T1000 (cell line): ENCODE data around the gene LASP1NB.
A peak's percentile ranks its signal among the peaks of the same experiment; 100 is the strongest.
"Not testable (repeated sequence)": the region's sequence is repeated elsewhere in the genome, so short reads cannot be mapped to it uniquely, and the experiment has no call there.

Experiments
- DNase-seq: peaks from one replicate; lab custom pipeline; 2025; ENCODE audit warnings: mixed read lengths; lab: John Stamatoyannopoulos, UW

Gene LASP1NB

DNA sequence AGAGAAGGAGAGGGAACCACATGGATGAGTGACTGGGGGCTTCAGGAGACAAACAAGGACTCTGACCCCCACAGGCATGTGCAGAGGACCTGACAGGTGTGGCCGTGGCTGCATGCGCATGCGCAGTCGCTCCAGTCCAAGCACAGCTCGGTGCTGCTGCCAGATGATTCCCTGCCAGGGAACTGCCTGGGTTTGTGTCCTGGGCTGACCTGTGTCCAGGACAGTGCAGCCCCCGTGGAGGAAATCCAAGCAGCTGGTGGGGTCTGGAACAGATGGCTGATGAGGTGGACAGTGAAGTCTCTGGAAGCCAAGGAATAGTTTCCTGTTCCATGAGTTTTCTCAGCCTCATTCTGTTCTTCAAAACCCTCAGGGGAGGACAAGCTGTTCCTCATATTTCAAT lies 28.2 kb upstream of the LASP1NB start:
- no peak for DNase-seq

DNA sequence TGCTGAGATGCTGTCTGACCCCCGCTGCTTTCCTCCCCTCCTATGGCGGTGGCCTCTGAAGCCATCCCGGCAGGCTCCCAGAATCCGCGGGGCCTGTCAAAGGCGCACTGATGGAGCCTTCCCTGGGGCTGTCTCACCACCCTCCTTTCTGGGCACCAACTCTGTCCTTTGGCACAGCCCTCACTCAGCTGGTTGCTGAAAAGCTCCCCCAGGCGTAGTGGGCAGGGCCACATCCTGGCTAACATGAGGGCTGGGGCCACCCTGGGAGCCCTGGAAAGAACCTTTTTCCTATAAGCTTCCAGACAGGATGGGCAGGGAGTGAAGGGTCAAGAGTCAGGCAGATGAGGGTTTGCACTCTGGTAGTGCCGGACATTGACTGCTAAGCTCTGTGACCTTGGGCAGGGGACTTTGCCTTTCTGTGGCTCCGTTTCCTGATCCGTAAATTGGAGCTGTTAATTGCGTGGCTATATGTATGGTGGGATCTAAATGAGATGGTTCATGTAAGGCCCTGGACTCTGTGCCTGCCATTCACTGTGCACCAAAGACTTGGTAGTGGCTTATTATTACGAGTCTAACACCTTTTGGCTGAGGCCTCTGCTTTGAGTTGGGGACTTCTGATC lies 27.6 kb upstream of the LASP1NB start:
- no peak for DNase-seq

DNA sequence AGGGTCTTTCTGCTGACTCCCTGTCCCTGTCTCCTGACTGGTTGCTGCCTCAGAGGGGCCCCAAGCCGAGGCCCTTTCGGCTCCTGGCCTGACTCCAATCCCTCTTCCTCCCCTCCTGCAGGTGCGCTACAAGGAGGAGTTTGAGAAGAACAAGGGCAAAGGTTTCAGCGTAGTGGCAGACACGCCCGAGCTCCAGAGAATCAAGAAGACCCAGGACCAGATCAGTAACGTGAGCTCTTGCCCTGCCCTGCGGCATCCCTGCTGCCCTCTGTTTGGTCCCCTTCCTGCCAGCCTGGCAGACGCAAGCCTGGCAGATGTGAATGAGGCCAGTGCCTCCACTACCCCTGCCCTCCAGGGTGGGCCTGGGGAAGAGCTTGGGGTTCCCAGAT lies 27.1 kb upstream of the LASP1NB start:
- no peak for DNase-seq

- DNase-seq: no peak
Observed at GRCh38 chr17:38898812-38899348, 26.5 kb upstream of the LASP1NB start.

- DNase-seq: no peak
Observed at GRCh38 chr17:38899421-38899820, 26.0 kb upstream of the LASP1NB start.

GRCh38 chr17:38900978-38901656 lies 24.3 kb upstream of the LASP1NB start:
- DNase-seq: peak; percentile 78

GRCh38 chr17:38903404-38903803 lies 22.0 kb upstream of the LASP1NB start:
- no peak for DNase-seq

DNA sequence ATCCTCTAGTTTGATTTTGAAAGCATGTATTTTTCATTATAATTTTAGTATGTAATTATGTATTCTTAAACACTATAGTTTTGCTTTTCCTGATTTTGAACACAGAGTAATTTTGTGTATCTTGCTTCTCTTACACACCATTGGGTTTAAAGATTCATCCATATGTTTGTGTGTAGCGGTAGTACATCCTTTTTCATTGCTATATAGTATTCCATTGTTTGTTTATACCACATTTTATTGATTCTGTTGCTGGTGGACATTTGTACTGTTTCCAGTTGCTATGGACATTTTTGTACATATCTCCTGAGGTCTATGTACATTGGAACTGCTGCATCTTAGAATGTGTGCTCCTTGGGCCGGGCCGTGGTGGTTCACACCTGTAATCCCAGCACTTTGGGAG lies 20.5 kb upstream of the LASP1NB start:
- no peak for DNase-seq

- no peak for DNase-seq
Observed at GRCh38 chr17:38905375-38905774, 20.0 kb upstream of the LASP1NB start.

GRCh38 chr17:38906460-38907228 lies 18.8 kb upstream of the LASP1NB start:
- no peak for DNase-seq

- DNase-seq: no peak
Observed at GRCh38 chr17:38907930-38908675, 17.3 kb upstream of the LASP1NB start.

- no peak for DNase-seq
Observed at GRCh38 chr17:38908676-38909181, 16.7 kb upstream of the LASP1NB start.

DNA sequence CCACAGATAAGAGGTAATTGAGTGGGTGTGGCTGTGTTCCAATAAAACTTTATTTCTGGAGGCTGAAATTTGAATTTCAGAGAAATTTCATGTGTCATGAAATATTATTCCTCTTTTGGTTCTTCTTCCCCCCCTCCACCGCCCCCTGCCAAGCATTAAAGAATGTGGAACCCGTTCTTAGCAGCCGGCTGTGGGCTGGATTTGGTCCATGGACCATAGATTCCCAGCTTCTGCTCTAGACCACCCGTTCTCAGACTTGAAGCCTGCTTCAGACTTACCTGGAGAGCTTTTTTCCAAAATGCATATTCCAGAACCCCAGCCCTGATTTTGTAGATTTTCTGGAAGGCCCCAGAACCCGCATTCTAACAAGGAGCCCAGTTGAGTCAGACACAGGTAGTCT lies 15.1 kb upstream of the LASP1NB start:
- no peak for DNase-seq

DNA sequence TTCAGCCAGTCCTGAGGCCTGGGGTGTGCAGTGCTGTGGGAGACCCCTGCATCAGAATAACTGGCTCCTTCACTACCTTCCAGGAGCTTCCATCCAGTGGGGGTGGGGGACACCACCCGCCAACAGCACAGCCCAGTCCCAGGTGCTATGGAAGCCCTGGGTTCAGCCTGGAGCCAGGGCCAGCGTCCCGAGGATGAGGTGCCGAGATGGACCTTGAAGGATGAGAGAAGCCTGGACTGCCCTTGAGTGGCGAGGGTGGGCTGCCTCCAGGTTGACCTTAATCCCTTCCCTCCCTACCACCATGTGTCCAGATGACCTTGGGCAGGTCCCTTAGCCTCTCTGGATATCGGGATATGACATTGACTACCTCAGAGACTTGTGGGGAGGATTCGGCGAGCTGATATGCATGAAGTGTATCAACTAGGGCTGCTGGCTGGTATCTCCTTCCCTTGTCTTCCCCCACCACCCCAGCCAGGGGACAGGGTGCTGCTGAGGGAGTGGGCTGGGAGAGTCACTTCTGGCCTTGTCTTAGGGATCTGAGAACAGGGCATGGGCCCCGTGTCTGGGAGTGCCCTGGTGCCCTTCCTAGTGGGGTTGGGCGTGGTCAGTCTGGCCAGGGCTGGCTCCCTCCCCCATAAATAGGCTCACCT lies 14.2 kb upstream of the LASP1NB start:
- DNase-seq: no peak

- DNase-seq: not testable (repeated sequence)
Observed at GRCh38 chr17:38911731-38912081, 13.7 kb upstream of the LASP1NB start.

- no peak for DNase-seq
Observed at GRCh38 chr17:38912221-38912813, 13.1 kb upstream of the LASP1NB start.

- no peak for DNase-seq
Observed at GRCh38 chr17:38914741-38915638, 10.4 kb upstream of the LASP1NB start.

- no peak for DNase-seq
Observed at GRCh38 chr17:38915639-38915995, 9.8 kb upstream of the LASP1NB start.

GRCh38 chr17:38916771-38917170 lies 8.6 kb upstream of the LASP1NB start:
- DNase-seq: no peak

DNA sequence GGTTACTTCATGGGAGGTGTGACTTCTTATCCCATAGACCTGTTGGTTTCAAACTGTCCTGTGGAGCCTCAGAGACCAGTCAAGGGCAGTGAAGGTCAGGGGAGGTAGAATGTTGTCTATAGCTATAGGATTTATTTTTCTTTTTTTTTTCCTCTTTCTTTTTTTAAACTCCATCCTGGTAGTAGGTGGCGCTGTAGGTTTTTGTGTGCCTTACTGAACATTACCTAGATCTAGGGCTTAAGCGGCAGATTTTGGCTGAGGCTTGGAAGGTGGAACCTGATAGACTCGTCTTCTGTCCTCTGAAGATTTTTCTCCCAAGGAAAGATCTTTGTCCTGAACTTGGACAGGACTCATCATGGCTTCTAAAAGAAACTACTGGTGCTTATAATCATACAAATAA lies 8.2 kb upstream of the LASP1NB start:
- DNase-seq: no peak
